Eye (tissue), 1 donor: Measurements from ENCODE around the gene DAZAP1.
"Not testable (repeated sequence)": the region's sequence is repeated elsewhere in the genome, so short reads cannot be mapped to it uniquely, and the experiment has no call there.

Experiments
- DNase-seq: peaks from one replicate; pipeline ENCODE4 v3.0.0-alpha.2; 2015

The DAZAP1 gene

GRCh38 chr19:1474765-1475351, 67.5 kb downstream of the DAZAP1 start:
- no peak for DNase-seq

- DNase-seq, result no peak
Measured at GRCh38 chr19:1475751-1476437, 68.5 kb downstream of the DAZAP1 start.

- DNase-seq, result not testable (repeated sequence)
Measured at GRCh38 chr19:1477056-1477455, 69.7 kb downstream of the DAZAP1 start.

- DNase-seq, result peak; percentile 97
Measured at GRCh38 chr19:1478934-1479707, 71.7 kb downstream of the DAZAP1 start, which contains the start of gene C19orf25. C19orf25 (minus strand) TSS chr19:1479215; CDS start chr19:1478903, 312 bp downstream.

- no peak for DNase-seq
Measured at GRCh38 chr19:1481224-1481892, 74.0 kb downstream of the DAZAP1 start.

- no peak for DNase-seq
Measured at GRCh38 chr19:1481893-1482360, 74.5 kb downstream of the DAZAP1 start.

GRCh38 chr19:1482361-1483130, 75.2 kb downstream of the DAZAP1 start:
- no peak for DNase-seq

GRCh38 chr19:1483131-1483978, 76.0 kb downstream of the DAZAP1 start:
- no peak for DNase-seq

GRCh38 chr19:1483979-1484428, 76.6 kb downstream of the DAZAP1 start:
- DNase-seq, result no peak
